Fibroblast of lung (primary cell): ENCODE data around the gene CRBN. TPM values are rescaled to one million over a fixed set of nuclear protein-coding genes. Genes with fewer than 3 reads are reported as not detected.
A peak's percentile ranks its signal among the peaks of the same experiment; 100 is the strongest.

Experiments
- DNase-seq, 2 donors: peaks; one replicate each; pipeline versions ENCODE4 v3.0.0 to v3.0.0-alpha.2; 2010; ENCODE audit warnings: low read depth in 2 of 2
- H2AFZ ChIP-seq: 2 replicates; pipeline ENCODE4 v1.5.1; 2012; ENCODE audit warnings: low read length, control low read depth, inconsistent platforms
- H3K27ac ChIP-seq: 2 replicates; pipeline ENCODE4 v1.5.1; 2011; ENCODE audit warnings: low read length, control low read depth; ENCODE audit not compliant: insufficient read depth
- H3K27me3 ChIP-seq: 2 replicates; pipeline ENCODE4 v1.5.1; 2011; ENCODE audit warnings: mild to moderate bottlenecking, low read length; ENCODE audit not compliant: control insufficient read depth, insufficient read depth
- H3K36me3 ChIP-seq: 2 replicates; pipeline ENCODE4 v1.5.1; 2011; ENCODE audit warnings: low read length; ENCODE audit not compliant: control insufficient read depth, insufficient read depth
- H3K4me1 ChIP-seq: 2 replicates; pipeline ENCODE4 v1.5.1; 2011; ENCODE audit warnings: low read length; ENCODE audit not compliant: control insufficient read depth, insufficient read depth; ENCODE audit errors: extremely low read depth
- H3K4me2 ChIP-seq: 2 replicates; pipeline ENCODE4 v1.5.1; 2011; ENCODE audit warnings: low read length, control low read depth; ENCODE audit not compliant: insufficient read depth; ENCODE audit errors: extremely low read depth
- H3K4me3 ChIP-seq, 4 experiments: fragments of 200-600 bp in 1 of 4; sonication (generic) in 1 of 4; replicated peaks in 1 of 4; 2 replicates each; pipeline ENCODE4 v1.5.1; 2011 to 2016; ENCODE audit warnings: low read length in 4 of 4, low read depth in 3 of 4, mild to moderate bottlenecking in 3 of 4, control low read depth in 2 of 4, inconsistent platforms in 1 of 4, mixed read lengths in 1 of 4; ENCODE audit not compliant: insufficient read depth in 1 of 4; ENCODE audit errors: control extremely low read depth in 1 of 4
- H3K79me2 ChIP-seq: 2 replicates; pipeline ENCODE4 v1.5.1; 2012; ENCODE audit warnings: mild to moderate bottlenecking, low read length, inconsistent platforms; ENCODE audit not compliant: control insufficient read depth, insufficient read depth
- H3K9ac ChIP-seq: 2 replicates; pipeline ENCODE4 v1.5.1; 2011; ENCODE audit warnings: mild to moderate bottlenecking, low read length, control low read depth; ENCODE audit not compliant: insufficient read depth
- H3K9me3 ChIP-seq: 2 replicates; pipeline ENCODE4 v1.5.1; 2012; ENCODE audit warnings: low read depth, low read length; ENCODE audit not compliant: control insufficient read depth, insufficient read depth
- H4K20me1 ChIP-seq: 2 replicates; pipeline ENCODE4 v1.5.1; 2011; ENCODE audit warnings: low read length; ENCODE audit not compliant: control insufficient read depth, insufficient read depth; ENCODE audit errors: extremely low read depth
- CTCF ChIP-seq, 2 donors: IDR thresholded peaks in 1 of 2; conservative IDR thresholded peaks in 1 of 2; 1 replicate in 1 of 2; 2 replicates in 1 of 2; pipeline ENCODE4 v1.5.1; 2011 to 2012; ENCODE audit warnings: low read length in 2 of 2, control low read depth in 1 of 2, inconsistent platforms in 1 of 2, low read depth in 1 of 2, mild to moderate bottlenecking in 1 of 2
- EZH2 ChIP-seq: IDR thresholded peaks from 2 replicates; pipeline ENCODE4 v1.5.1; 2012; ENCODE audit warnings: low read length, control low read depth, mild to moderate bottlenecking; ENCODE audit errors: missing control alignments
- polyA plus RNA-seq, 2 donors: library from polyadenylated mRNA; depleted of rRNA in 1 of 2; stranded (reverse) in 1 of 2; unstranded in 1 of 2; fragments of >200 nt; gene quantifications; 2 replicates each; pipeline ENCODE4 v1.2.1, GENCODE V29; 2011 to 2012; ENCODE audit warnings: missing spikeins in 1 of 2
- total RNA-seq: library from RNA; depleted of rRNA; stranded (reverse); fragments of >200 nt; gene quantifications from 2 replicates; pipeline ENCODE4 v1.2.1, GENCODE V29; 2014

Gene CRBN
- total and polyA plus RNA-seq, 2 donors (not counting 1 experiment from before 2014, with no cell fraction given) = 30.5 to 67.4 TPM

GRCh38 chr3:3170998-3171397 lies 8.5 kb downstream of the CRBN start:
- TF ChIP-seq EZH2 = no peak
- peak in 1 of 2 donors; percentile 36 for TF ChIP-seq CTCF (conservative IDR thresholded peaks at IDR 0.05 in 1 of 2, IDR thresholded peaks at IDR 0.05 in 1 of 2; ENCODE audit: low read depth in 1 of 2, low read length in 2 of 2)
- peaks cover 2% of the 10 kb centered on the region for H3K36me3 ChIP-seq
- DNase-seq = peak; percentile 17 to 48

GRCh38 chr3:3165650-3166049 lies 13.8 kb downstream of the CRBN start:
- Histone ChIP-seq H3K9ac (no peak overlapping the region), H3K27ac (no peak overlapping the region), H2AFZ (no peak overlapping the region), H3K27me3 (no peaks in the 10 kb centered on the region), H4K20me1 (no peaks in the 10 kb centered on the region), H3K4me2 (no peak overlapping the region), H3K36me3 (peaks cover 5% of the 10 kb centered on the region), H3K4me1 (no peaks in the 10 kb centered on the region), H3K9me3 (no peaks in the 10 kb centered on the region), H3K79me2 (no peaks in the 10 kb centered on the region), H3K4me3 (no peak overlapping the region)
- no peak for DNase-seq
- TF ChIP-seq CTCF (conservative IDR thresholded peaks at IDR 0.05 in 1 of 2, IDR thresholded peaks at IDR 0.05 in 1 of 2; ENCODE audit: low read depth in 1 of 2, low read length in 2 of 2) (no peak), EZH2 (no peak)

More at GRCh38 chr3:3170998-3171397, 8.5 kb downstream of the CRBN start:
- no peaks in the 10 kb centered on the region for H4K20me1 ChIP-seq
- H3K4me1 ChIP-seq = no peaks in the 10 kb centered on the region
- no peaks in the 10 kb centered on the region for H3K9me3 ChIP-seq
- H3K9ac ChIP-seq = no peak overlapping the region
- H3K79me2 ChIP-seq = peaks cover 4% of the 10 kb centered on the region
- H3K4me2 ChIP-seq = no peak overlapping the region
- H3K4me3 ChIP-seq = no peak overlapping the region
- no peak overlapping the region for H3K27ac ChIP-seq
- H3K27me3 ChIP-seq = no peaks in the 10 kb centered on the region
- no peak overlapping the region for H2AFZ ChIP-seq

- H3K27ac ChIP-seq = no peak overlapping the region
- DNase-seq = no peak
- H3K4me2 ChIP-seq = no peak overlapping the region
- peaks cover 5% of the 10 kb centered on the region for H3K36me3 ChIP-seq
- H3K4me1 ChIP-seq = no peaks in the 10 kb centered on the region
- no peaks in the 10 kb centered on the region for H4K20me1 ChIP-seq
- H3K9me3 ChIP-seq = no peaks in the 10 kb centered on the region
- no peaks in the 10 kb centered on the region for H3K79me2 ChIP-seq
- H3K4me3 ChIP-seq = no peak overlapping the region
- TF ChIP-seq CTCF (conservative IDR thresholded peaks at IDR 0.05 in 1 of 2, IDR thresholded peaks at IDR 0.05 in 1 of 2; ENCODE audit: low read depth in 1 of 2, low read length in 2 of 2) (no peak), EZH2 (no peak)
- no peaks in the 10 kb centered on the region for H3K27me3 ChIP-seq
- H2AFZ ChIP-seq = no peak overlapping the region
- H3K9ac ChIP-seq = no peak overlapping the region
Measured at GRCh38 chr3:3165241-3165640, 14.2 kb downstream of the CRBN start.
